Measurements from ENCODE around the gene NCKAP5L. TPM values are rescaled to one million over a fixed set of nuclear protein-coding genes. Genes with fewer than 3 reads are reported as not detected.

The NCKAP5L gene
- total RNA-seq, 2 donors from 2014 or later: 2.4 to 4.1 TPM

DNA sequence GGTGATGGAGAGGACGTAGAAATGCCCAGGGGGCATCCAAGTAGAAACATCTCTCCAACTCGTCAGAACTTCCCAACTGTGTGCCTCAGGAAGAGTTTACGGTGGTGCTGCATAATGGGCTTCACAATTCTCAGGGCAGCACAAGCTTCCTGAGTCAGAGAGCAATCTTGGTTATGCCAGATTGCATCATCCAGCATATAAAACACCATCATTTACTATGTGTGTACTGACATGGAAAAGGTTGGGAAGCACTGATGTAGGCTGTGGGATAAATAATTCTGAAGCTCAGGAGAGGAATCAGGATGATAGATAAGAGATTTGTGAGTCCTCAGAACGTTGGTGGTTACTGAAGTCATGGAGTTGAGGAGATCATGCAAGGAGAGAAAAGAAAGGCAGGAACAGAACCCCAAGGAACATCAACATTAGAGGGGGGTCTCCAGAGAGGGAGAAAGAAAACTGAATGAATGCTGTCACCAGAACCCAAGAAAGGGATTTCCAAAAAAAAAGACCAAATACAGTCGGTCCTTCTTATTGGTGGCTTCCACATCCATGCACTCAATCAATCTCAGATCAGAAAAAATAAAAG lies 4.7 kb upstream of the NCKAP5L start:
- H3K27me3 ChIP-seq: no peaks in the 10 kb centered on the region
- H3K27ac ChIP-seq: no peak overlapping the region
- no peak overlapping the region for H3K9ac ChIP-seq (ENCODE audit: low read depth in 2 of 2, low read length in 2 of 2)

DNA sequence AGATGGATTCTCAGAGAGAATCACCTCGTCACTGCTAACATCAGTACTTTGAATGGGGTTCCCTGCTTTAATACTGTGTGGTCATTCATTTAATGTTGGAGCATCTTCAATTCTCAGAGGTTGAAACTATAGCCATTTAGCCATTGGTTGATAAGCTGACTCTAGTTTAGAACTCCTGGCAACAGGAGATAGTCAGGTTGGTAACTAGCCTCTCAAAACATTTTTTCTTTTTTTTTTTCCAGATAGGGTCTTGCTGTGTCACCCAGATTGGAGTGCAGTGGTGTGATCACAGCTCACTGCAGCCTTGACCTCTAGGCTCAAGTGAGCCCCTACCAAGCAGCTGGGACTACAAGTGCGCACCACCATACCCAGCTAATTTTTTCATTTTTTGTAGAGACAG lies 3.5 kb upstream of the NCKAP5L start:
- Histone ChIP-seq H3K9ac (ENCODE audit: low read depth in 2 of 2, low read length in 2 of 2) (no peak overlapping the region), H3K27me3 (no peaks in the 10 kb centered on the region), H3K4me1 (no peaks in the 10 kb centered on the region), H3K36me3 (no peaks in the 10 kb centered on the region), H3K27ac (no peak overlapping the region), H3K4me3 (no peak overlapping the region), H3K9me3 (no peaks in the 10 kb centered on the region)
- intact Hi-C loops (cut with DNase I): no loop called here
- TF ChIP-seq, protein P1, sequence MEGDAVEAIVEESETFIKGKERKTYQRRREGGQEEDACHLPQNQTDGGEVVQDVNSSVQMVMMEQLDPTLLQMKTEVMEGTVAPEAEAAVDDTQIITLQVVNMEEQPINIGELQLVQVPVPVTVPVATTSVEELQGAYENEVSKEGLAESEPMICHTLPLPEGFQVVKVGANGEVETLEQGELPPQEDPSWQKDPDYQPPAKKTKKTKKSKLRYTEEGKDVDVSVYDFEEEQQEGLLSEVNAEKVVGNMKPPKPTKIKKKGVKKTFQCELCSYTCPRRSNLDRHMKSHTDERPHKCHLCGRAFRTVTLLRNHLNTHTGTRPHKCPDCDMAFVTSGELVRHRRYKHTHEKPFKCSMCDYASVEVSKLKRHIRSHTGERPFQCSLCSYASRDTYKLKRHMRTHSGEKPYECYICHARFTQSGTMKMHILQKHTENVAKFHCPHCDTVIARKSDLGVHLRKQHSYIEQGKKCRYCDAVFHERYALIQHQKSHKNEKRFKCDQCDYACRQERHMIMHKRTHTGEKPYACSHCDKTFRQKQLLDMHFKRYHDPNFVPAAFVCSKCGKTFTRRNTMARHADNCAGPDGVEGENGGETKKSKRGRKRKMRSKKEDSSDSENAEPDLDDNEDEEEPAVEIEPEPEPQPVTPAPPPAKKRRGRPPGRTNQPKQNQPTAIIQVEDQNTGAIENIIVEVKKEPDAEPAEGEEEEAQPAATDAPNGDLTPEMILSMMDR (IDR thresholded peaks at IDR 0.05): no peak
- no peak for DNase-seq

More for the DNA sequence above, 4.7 kb upstream of the NCKAP5L start:
- no peaks in the 10 kb centered on the region for H3K9me3 ChIP-seq
- no peak for DNase-seq
- no peaks in the 10 kb centered on the region for H3K4me1 ChIP-seq
- TF ChIP-seq, protein P1 (IDR thresholded peaks at IDR 0.05): no peak
- no peaks in the 10 kb centered on the region for H3K36me3 ChIP-seq
- no peak overlapping the region for H3K4me3 ChIP-seq
- intact Hi-C loops (cut with DNase I): no loop called here

DNA sequence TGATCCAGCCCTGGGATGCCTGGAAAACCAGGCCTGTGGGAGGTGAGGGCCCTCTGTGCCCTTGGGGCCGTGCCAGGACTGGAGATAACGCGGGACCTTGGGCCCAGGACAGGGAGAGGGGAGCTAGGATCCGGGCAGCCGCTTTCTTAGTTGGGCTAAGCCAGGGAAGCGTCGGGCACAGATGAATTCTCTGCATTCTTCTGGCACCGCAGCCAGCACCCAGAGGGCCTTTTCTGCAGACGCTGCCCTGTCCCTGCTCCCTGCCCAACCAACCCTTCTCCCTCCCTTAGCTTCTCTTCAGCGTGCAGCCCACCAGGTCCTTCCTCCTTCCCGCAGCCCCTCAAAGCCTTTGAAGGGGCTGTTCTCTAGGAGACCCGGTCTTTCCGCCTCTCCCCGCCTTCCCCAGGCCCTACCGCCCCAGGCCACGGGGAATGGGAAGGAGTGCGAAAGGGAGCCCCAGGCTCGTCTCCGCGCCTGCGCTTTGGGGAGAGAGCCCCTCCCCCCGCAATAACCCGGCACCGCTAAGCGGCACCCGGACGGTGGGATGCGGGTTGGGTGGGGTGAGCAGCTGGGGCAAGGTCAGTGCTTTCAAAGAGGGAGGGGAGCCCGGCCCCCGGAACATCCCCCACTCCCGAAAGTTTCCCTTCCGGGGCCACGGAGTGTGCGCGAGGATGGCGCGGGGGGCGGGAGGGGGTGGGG lies 663 bp downstream of the NCKAP5L start:
- peak overlapping the region; percentile 49 for H3K27ac ChIP-seq
- no peaks in the 10 kb centered on the region for H3K9me3 ChIP-seq
- H3K9ac ChIP-seq (ENCODE audit: low read depth in 2 of 2, low read length in 2 of 2): peak overlapping the region; percentile 70 to 73
- TF ChIP-seq, protein P1 (IDR thresholded peaks at IDR 0.05): no peak
- no peaks in the 10 kb centered on the region for H3K36me3 ChIP-seq
- H3K27me3 ChIP-seq: no peaks in the 10 kb centered on the region
- no peaks in the 10 kb centered on the region for H3K4me1 ChIP-seq
- DNase-seq: peak; percentile 50
- peak overlapping the region; percentile 70 for H3K4me3 ChIP-seq
- intact Hi-C loops (cut with DNase I): no loop called here

DNA sequence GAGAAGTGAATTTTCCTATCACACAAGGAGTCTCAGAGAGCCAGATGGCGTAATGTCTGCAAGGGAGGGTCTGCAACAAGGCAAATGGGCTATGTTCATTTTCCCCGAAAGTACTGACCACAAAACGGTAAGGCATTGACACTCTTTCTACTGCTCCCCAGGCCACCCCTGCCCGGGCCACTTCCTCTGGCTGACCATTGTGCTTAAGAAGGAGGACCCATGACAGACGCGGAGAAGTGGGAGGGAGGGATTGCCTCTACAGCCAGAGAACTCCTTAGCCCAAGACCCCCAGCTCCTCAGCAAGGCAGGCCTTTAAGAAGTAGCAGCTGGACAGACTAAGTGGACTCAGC lies 1.2 kb downstream of the NCKAP5L start:
- TF ChIP-seq, protein P1 (IDR thresholded peaks at IDR 0.05): no peak
- intact Hi-C loops (cut with DNase I): no loop called here
- H3K4me1 ChIP-seq: no peaks in the 10 kb centered on the region

DNA sequence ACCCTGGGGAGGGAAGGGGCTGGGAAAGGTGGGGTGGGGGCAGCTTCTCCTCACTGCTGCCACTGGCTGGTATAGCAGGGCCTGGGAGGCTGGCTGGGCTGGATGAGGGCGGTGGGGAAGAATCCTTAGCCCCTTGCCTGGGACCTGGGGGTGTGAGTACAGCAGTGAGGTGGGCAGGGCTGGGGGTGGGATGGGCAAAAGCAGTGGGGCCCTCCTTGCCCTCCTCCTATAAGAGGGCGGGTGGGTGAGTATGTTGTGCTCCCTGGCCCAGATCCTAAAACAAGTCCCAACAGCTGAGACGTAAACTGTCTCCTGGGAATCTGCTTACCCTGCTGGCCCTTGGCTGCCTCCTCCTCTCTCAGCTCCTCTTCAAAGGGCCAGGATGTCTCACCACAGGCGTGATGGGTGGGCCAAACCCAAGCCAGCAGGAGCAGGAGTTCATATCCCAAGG lies 2.2 kb downstream of the NCKAP5L start:
- Histone ChIP-seq H3K36me3 (no peaks in the 10 kb centered on the region), H3K4me1 (no peaks in the 10 kb centered on the region), H3K27me3 (no peaks in the 10 kb centered on the region), H3K9me3 (no peaks in the 10 kb centered on the region), H3K9ac (ENCODE audit: low read depth in 2 of 2, low read length in 2 of 2) (peak overlapping the region in 1 of 2 donors; percentile 32), H3K27ac (no peak overlapping the region), H3K4me3 (no peak overlapping the region)
- TF ChIP-seq, protein P1 (IDR thresholded peaks at IDR 0.05): no peak
- intact Hi-C loops (cut with DNase I): no loop called here
- no peak for DNase-seq

More for the DNA sequence above, 1.2 kb downstream of the NCKAP5L start:
- H3K27ac ChIP-seq: peak overlapping the region; percentile 49
- H3K36me3 ChIP-seq: no peaks in the 10 kb centered on the region
- H3K27me3 ChIP-seq: no peaks in the 10 kb centered on the region
- H3K9ac ChIP-seq (ENCODE audit: low read depth in 2 of 2, low read length in 2 of 2): peak overlapping the region; percentile 70 to 73
- H3K9me3 ChIP-seq: no peaks in the 10 kb centered on the region
- peak overlapping the region; percentile 70 for H3K4me3 ChIP-seq
- no peak for DNase-seq
